GM12874 (cell line): Measurements from ENCODE around the gene NLRP1.

ENCODE experiments used
- TF ChIP-seq, protein P1 (sequence below): IDR thresholded peaks from 2 replicates; pipeline ENCODE4 v1.5.1; 2011; ENCODE audit warnings: low read depth, mild to moderate bottlenecking, control low read depth, low read length, moderate library complexity; ENCODE audit not compliant: insufficient read depth

NLRP1 gene

DNA sequence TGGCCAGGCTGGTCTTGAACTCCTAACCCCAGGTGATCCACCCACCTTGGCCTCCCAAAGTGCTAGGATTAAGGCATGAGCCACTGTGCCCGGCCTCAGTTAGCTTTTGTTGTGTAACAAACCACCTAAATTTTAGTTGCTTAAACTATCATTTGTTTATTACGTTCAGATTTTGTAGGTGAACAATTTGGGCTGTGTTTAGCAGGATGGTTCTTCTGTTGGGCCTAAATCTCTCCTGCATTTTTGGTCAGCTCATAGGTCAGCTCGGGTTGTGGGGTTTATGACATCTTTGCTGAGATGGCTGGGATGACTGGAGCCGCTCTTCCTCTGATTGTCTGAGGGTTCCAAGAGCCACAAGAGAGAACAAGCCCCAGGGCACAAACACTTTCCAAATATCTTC, 21.1 kb upstream of the NLRP1 start:
- TF ChIP-seq, protein P1, sequence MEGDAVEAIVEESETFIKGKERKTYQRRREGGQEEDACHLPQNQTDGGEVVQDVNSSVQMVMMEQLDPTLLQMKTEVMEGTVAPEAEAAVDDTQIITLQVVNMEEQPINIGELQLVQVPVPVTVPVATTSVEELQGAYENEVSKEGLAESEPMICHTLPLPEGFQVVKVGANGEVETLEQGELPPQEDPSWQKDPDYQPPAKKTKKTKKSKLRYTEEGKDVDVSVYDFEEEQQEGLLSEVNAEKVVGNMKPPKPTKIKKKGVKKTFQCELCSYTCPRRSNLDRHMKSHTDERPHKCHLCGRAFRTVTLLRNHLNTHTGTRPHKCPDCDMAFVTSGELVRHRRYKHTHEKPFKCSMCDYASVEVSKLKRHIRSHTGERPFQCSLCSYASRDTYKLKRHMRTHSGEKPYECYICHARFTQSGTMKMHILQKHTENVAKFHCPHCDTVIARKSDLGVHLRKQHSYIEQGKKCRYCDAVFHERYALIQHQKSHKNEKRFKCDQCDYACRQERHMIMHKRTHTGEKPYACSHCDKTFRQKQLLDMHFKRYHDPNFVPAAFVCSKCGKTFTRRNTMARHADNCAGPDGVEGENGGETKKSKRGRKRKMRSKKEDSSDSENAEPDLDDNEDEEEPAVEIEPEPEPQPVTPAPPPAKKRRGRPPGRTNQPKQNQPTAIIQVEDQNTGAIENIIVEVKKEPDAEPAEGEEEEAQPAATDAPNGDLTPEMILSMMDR: no peak

DNA sequence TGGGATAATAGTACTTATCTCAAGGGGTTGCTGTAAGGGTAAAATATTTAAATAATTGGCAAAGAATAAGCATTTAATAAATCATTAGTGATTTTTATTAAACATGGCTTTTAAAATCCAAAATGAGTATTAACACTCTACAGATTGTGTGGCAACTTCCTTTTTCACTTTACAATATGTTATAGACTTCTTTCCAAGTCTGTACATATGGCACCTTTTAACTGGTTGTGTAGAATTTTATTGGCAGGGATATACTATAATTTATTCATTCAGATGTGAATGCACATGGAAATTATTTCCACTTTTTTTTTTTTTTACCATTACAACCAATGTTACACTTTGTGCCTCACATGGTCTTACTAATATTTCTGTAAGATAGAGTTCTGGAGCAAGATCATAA, 15.7 kb upstream of the NLRP1 start:
- TF ChIP-seq, protein P1: no peak

DNA sequence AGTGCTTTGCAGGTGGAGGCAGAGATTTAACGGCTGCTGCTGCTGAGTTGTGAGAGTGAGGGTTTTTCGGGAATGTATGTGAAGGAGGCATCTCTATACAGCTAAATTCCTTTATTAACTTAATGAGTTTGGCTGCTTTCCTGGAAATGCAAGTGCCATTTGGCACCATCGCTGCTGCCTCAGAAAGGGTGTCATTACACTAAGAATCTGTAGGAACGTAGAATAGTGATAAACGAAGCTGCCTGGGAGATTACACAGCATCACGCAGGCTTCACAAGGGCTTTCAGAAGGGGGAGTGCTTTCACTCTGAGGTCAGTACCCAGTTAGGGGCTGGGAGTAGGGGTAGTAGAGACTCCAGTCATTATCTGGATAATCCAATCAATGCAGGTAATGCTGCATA, 14.1 kb upstream of the NLRP1 start:
- TF ChIP-seq, protein P1: no peak

DNA sequence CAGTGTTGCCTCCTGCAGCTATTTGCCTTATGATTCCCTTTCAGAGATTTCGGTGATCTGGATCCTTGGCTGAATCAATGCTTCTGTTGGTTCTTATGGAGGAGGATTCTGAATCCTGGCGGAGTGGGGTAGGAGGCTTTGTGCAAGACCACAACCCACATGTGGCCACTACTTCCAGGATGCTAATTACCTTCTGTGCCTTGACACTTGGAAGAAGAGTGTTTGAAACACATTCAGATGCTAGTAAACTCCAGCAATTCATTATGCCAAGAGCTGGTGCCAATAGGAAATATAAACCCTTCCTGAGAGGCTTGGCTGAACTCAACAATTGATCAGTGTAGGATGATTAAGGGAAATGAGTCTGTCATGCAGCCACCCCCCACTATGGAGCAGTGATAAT, 12.1 kb upstream of the NLRP1 start:
- TF ChIP-seq, protein P1: no peak

DNA sequence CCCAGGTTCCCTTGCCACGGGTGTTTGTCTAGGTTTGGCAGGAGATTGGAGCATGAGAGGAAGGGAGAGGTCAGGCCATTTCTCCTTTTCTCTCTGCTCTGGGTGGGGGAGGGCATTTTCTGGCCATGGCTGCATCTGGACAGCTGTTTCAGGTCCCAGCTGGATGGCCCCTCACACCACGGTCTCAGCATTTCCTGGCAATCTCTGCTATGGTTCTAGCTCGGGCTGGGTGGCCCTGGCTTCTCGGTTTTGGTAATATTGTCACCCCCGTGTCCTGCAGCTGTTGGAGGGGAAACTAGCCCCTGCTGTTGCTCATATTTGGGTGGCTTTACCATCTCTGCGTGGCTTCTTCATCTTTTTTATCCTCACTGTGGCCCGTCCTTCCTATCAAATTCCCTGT, 11.5 kb upstream of the NLRP1 start:
- TF ChIP-seq, protein P1: no peak

DNA sequence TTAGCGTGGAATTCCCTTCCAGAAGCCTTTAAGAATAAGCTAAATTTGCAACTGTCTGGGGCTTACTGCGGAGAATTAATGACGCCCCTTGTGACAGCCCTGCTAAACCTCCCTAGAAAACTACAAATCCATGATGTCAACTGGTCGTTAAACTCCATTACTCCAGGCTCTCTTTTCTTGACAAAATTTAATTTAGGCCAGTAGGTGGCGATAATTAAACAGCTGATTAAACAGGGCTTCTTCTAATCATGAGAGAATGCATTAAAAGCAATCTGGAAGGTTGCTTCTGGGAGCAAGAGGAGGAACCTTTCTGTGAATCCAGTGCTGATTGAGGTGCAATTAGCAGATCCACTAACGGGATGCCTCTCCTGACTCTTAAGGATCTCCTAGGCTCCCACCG, 8.1 kb upstream of the NLRP1 start:
- TF ChIP-seq, protein P1: peak; percentile 11; the same call in 1 of the 2 replicates

DNA sequence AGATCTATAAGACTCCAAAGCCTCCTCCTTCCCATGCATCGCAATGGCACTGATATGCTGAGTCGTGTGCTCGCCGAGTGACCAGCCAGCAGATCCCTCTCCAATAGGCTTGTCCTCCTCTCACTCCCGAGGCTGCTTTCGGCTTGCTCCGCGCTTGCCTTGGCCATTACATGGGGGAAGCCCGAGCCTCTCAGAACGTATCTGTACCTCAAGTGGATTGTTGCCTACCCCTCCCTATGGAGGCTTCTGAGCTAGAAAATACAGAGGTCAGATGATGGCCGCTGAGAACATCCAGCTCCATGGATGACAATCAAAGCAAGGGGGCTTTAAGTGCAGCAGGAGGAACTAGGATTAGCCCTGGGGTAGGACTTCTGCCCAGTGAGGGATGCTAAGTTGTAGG, 7.7 kb upstream of the NLRP1 start:
- TF ChIP-seq, protein P1: no peak

DNA sequence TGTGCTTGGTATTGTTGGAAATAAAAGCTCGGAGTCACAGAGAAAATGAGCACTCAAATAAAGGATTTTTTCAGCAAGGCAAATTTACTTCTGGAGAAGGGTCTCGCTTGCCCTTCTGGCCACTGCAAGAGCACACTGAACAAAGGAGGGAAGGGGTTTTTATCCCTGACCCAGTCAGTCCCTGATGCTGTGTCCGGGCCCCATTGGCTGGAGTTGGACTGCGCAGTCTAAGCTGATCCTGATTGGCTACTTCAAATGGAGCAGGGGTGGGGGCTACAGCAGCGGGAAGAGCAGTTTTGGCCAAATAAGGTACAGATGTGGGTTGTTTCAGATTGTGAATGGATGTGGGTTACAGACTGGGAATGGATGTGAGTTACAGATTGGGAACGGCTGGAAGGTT, 4.3 kb upstream of the NLRP1 start:
- TF ChIP-seq, protein P1: no peak
